ENCODE measurements around the gene OSTF1.

- TF ChIP-seq ZNF121 (CRISPR knock-in tag; IDR thresholded peaks at IDR 0.05) (no peak), NR2C2 (CRISPR knock-in tag; IDR thresholded peaks at IDR 0.05) (no peak), SMAD4 (CRISPR knock-in tag; IDR thresholded peaks at IDR 0.05) (no peak), CTCF (IDR thresholded peaks at IDR 0.05) (no peak), HMGXB4 (CRISPR knock-in tag; IDR thresholded peaks at IDR 0.05) (no peak), ZNF317 (CRISPR knock-in tag; IDR thresholded peaks at IDR 0.05; ENCODE audit: borderline replicate concordance, low read depth) (no peak), ZNF232 (CRISPR knock-in tag; IDR thresholded peaks at IDR 0.05) (no peak), ATF1 (CRISPR knock-in tag; IDR thresholded peaks at IDR 0.05) (no peak)
These were observed 22.8 kb downstream of the OSTF1 start for GRCh38 chr9:75111019-75111622.

All from WTC11 (cell line).